ENCODE results near the gene ARHGEF17. TPM values are rescaled to one million over a fixed set of nuclear protein-coding genes. Genes with fewer than 3 reads are reported as not detected.

ARHGEF17 gene
- polyA plus RNA-seq, 4 donors: 0.67 to 54.8 (median 6.5) TPM

GRCh38 chr11:73392108-73393010 is 84.3 kb downstream of the ARHGEF17 start:
- peaks cover 0 to 3% (median 0%) of the 10 kb centered on the region in 3 donors for H3K4me1 ChIP-seq (ENCODE audit: control insufficient read depth in 3 of 3, insufficient read depth in 2 of 3, low read depth in 1 of 3, low read length in 2 of 3)
- WGBS, 3 donors: 93 to 95% (median 95%) methylated on average over 28 to 31 of the region's 31 CpGs

GRCh38 chr11:73393011-73393380 is 84.9 kb downstream of the ARHGEF17 start:
- DNase-seq: no peak

More at GRCh38 chr11:73392108-73393010, 84.3 kb downstream of the ARHGEF17 start:
- FAIRE-seq (no peak), DNase-seq (no peak)
- peaks cover 0 to 51% (median 3%) of the 10 kb centered on the region in 3 donors for H3K36me3 ChIP-seq (ENCODE audit: control insufficient read depth in 3 of 3, insufficient read depth in 2 of 3, low read depth in 1 of 3, low read length in 3 of 3)
- H3K4me3 ChIP-seq (ENCODE audit: low read depth in 1 of 3, low read length in 3 of 3): no peak overlapping the region
- H3K27me3 ChIP-seq (ENCODE audit: control insufficient read depth in 3 of 3, insufficient read depth in 3 of 3, low read length in 3 of 3): no peaks in the 10 kb centered on the region
- no peaks in the 10 kb centered on the region for H3K9me3 ChIP-seq (ENCODE audit: control insufficient read depth in 2 of 2, insufficient read depth in 1 of 2, low read depth in 1 of 2, low read length in 1 of 2)
- no peak overlapping the region for H3K27ac ChIP-seq (ENCODE audit: low read depth in 1 of 3, low read length in 2 of 3)

GRCh38 chr11:73393479-73394415 is 85.7 kb downstream of the ARHGEF17 start:
- H3K4me1 ChIP-seq (ENCODE audit: control insufficient read depth in 3 of 3, insufficient read depth in 2 of 3, low read depth in 1 of 3, low read length in 2 of 3): peaks cover 0 to 3% (median 0%) of the 10 kb centered on the region in 3 donors
- no peak for FAIRE-seq
- no peaks in the 10 kb centered on the region for H3K27me3 ChIP-seq (ENCODE audit: control insufficient read depth in 3 of 3, insufficient read depth in 3 of 3, low read length in 3 of 3)
- no peak overlapping the region for H3K4me3 ChIP-seq (ENCODE audit: low read depth in 1 of 3, low read length in 3 of 3)
- 78 to 79% (median 79%) methylated on average over 15 to 16 of the region's 16 CpGs for WGBS, 3 donors
- peak; percentile 70 to 83 for DNase-seq
- no peaks in the 10 kb centered on the region for H3K9me3 ChIP-seq (ENCODE audit: control insufficient read depth in 2 of 2, insufficient read depth in 1 of 2, low read depth in 1 of 2, low read length in 1 of 2)
- H3K27ac ChIP-seq (ENCODE audit: low read depth in 1 of 3, low read length in 2 of 3): no peak overlapping the region
- peaks cover 0 to 56% (median 3%) of the 10 kb centered on the region in 3 donors for H3K36me3 ChIP-seq (ENCODE audit: control insufficient read depth in 3 of 3, insufficient read depth in 2 of 3, low read depth in 1 of 3, low read length in 3 of 3)

More at GRCh38 chr11:73393011-73393380, 84.9 kb downstream of the ARHGEF17 start:
- FAIRE-seq: no peak
- no peaks in the 10 kb centered on the region for H3K27me3 ChIP-seq (ENCODE audit: control insufficient read depth in 3 of 3, insufficient read depth in 3 of 3, low read length in 3 of 3)
- H3K4me1 ChIP-seq (ENCODE audit: control insufficient read depth in 3 of 3, insufficient read depth in 2 of 3, low read depth in 1 of 3, low read length in 2 of 3): peaks cover 0 to 3% (median 0%) of the 10 kb centered on the region in 3 donors
- H3K36me3 ChIP-seq (ENCODE audit: control insufficient read depth in 3 of 3, insufficient read depth in 2 of 3, low read depth in 1 of 3, low read length in 3 of 3): peaks cover 0 to 51% (median 3%) of the 10 kb centered on the region in 3 donors
- no peak overlapping the region for H3K4me3 ChIP-seq (ENCODE audit: low read depth in 1 of 3, low read length in 3 of 3)
- WGBS, 3 donors: 91 to 93% (median 92%) methylated on average over 7 of the region's 7 CpGs
- H3K27ac ChIP-seq (ENCODE audit: low read depth in 1 of 3, low read length in 2 of 3): no peak overlapping the region
- H3K9me3 ChIP-seq (ENCODE audit: control insufficient read depth in 2 of 2, insufficient read depth in 1 of 2, low read depth in 1 of 2, low read length in 1 of 2): no peaks in the 10 kb centered on the region

GRCh38 chr11:73394416-73395296 is 86.6 kb downstream of the ARHGEF17 start:
- DNase-seq: no peak
- Histone ChIP-seq H3K9me3 (ENCODE audit: control insufficient read depth in 2 of 2, insufficient read depth in 1 of 2, low read depth in 1 of 2, low read length in 1 of 2) (no peaks in the 10 kb centered on the region), H3K4me1 (ENCODE audit: control insufficient read depth in 3 of 3, insufficient read depth in 2 of 3, low read depth in 1 of 3, low read length in 2 of 3) (peaks cover 0 to 3% (median 0%) of the 10 kb centered on the region in 3 donors), H3K27me3 (ENCODE audit: control insufficient read depth in 3 of 3, insufficient read depth in 3 of 3, low read length in 3 of 3) (no peaks in the 10 kb centered on the region), H3K36me3 (ENCODE audit: control insufficient read depth in 3 of 3, insufficient read depth in 2 of 3, low read depth in 1 of 3, low read length in 3 of 3) (peaks cover 0 to 55% (median 3%) of the 10 kb centered on the region in 3 donors), H3K27ac (ENCODE audit: low read depth in 1 of 3, low read length in 2 of 3) (no peak overlapping the region), H3K4me3 (ENCODE audit: low read depth in 1 of 3, low read length in 3 of 3) (no peak overlapping the region)
- no peak for FAIRE-seq
- WGBS, 3 donors: 93 to 94% (median 94%) methylated on average over 33 to 34 of the region's 34 CpGs

- no peaks in the 10 kb centered on the region for H3K9me3 ChIP-seq (ENCODE audit: control insufficient read depth in 2 of 2, insufficient read depth in 1 of 2, low read depth in 1 of 2, low read length in 1 of 2)
- no peak overlapping the region for H3K27ac ChIP-seq (ENCODE audit: low read depth in 1 of 3, low read length in 2 of 3)
- H3K4me1 ChIP-seq (ENCODE audit: control insufficient read depth in 3 of 3, insufficient read depth in 2 of 3, low read depth in 1 of 3, low read length in 2 of 3): peaks cover 0 to 3% (median 0%) of the 10 kb centered on the region in 3 donors
- no peaks in the 10 kb centered on the region for H3K27me3 ChIP-seq (ENCODE audit: control insufficient read depth in 3 of 3, insufficient read depth in 3 of 3, low read length in 3 of 3)
- H3K4me3 ChIP-seq (ENCODE audit: low read depth in 1 of 3, low read length in 3 of 3): no peak overlapping the region
- FAIRE-seq (no peak), DNase-seq (no peak)
- 75 to 85% (median 85%) methylated on average over 22 of the region's 22 CpGs for WGBS, 3 donors
- peaks cover 0 to 58% (median 3%) of the 10 kb centered on the region in 3 donors for H3K36me3 ChIP-seq (ENCODE audit: control insufficient read depth in 3 of 3, insufficient read depth in 2 of 3, low read depth in 1 of 3, low read length in 3 of 3)
Measured at GRCh38 chr11:73395297-73396208, 87.5 kb downstream of the ARHGEF17 start.

GRCh38 chr11:73396251-73396930 is 88.3 kb downstream of the ARHGEF17 start:
- Histone ChIP-seq H3K36me3 (ENCODE audit: control insufficient read depth in 3 of 3, insufficient read depth in 2 of 3, low read depth in 1 of 3, low read length in 3 of 3) (peaks cover 0 to 52% (median 3%) of the 10 kb centered on the region in 3 donors), H3K4me1 (ENCODE audit: control insufficient read depth in 3 of 3, insufficient read depth in 2 of 3, low read depth in 1 of 3, low read length in 2 of 3) (peaks cover 0 to 3% (median 0%) of the 10 kb centered on the region in 3 donors), H3K27ac (ENCODE audit: low read depth in 1 of 3, low read length in 2 of 3) (no peak overlapping the region), H3K4me3 (ENCODE audit: low read depth in 1 of 3, low read length in 3 of 3) (no peak overlapping the region), H3K27me3 (ENCODE audit: control insufficient read depth in 3 of 3, insufficient read depth in 3 of 3, low read length in 3 of 3) (no peaks in the 10 kb centered on the region), H3K9me3 (ENCODE audit: control insufficient read depth in 2 of 2, insufficient read depth in 1 of 2, low read depth in 1 of 2, low read length in 1 of 2) (no peaks in the 10 kb centered on the region)
- 81 to 85% (median 82%) methylated on average over 6 of the region's 6 CpGs for WGBS, 3 donors
- DNase-seq: no peak
- no peak for FAIRE-seq

- no peak for DNase-seq
Measured at GRCh38 chr11:73396985-73397384, 88.9 kb downstream of the ARHGEF17 start.

More at GRCh38 chr11:73396985-73397384, 88.9 kb downstream of the ARHGEF17 start:
- H3K36me3 ChIP-seq (ENCODE audit: control insufficient read depth in 3 of 3, insufficient read depth in 2 of 3, low read depth in 1 of 3, low read length in 3 of 3): peaks cover 0 to 51% (median 3%) of the 10 kb centered on the region in 3 donors
- peaks cover 0 to 8% (median 0%) of the 10 kb centered on the region in 3 donors for H3K4me1 ChIP-seq (ENCODE audit: control insufficient read depth in 3 of 3, insufficient read depth in 2 of 3, low read depth in 1 of 3, low read length in 2 of 3)
- FAIRE-seq: no peak
- H3K4me3 ChIP-seq (ENCODE audit: low read depth in 1 of 3, low read length in 3 of 3): no peak overlapping the region
- no peak overlapping the region for H3K27ac ChIP-seq (ENCODE audit: low read depth in 1 of 3, low read length in 2 of 3)
- H3K27me3 ChIP-seq (ENCODE audit: control insufficient read depth in 3 of 3, insufficient read depth in 3 of 3, low read length in 3 of 3): no peaks in the 10 kb centered on the region
- 91 to 94% (median 92%) methylated on average over 7 of the region's 7 CpGs for WGBS, 3 donors
- no peaks in the 10 kb centered on the region for H3K9me3 ChIP-seq (ENCODE audit: control insufficient read depth in 2 of 2, insufficient read depth in 1 of 2, low read depth in 1 of 2, low read length in 1 of 2)

Measured in small intestine (tissue), 7 donors.